SK-N-SH treated with all-trans-retinoic acid at 6 μM for 48 hours (cell line): ENCODE results near the gene USP49.
A peak's percentile ranks its signal among the peaks of the same experiment; 100 is the strongest.

Source experiments
- ATAC-seq: fragments of 200-7000 bp; cut with Tn5 transposase; 3 replicates; pipeline ENCODE4 v1.9.1; 2020; ENCODE audit warnings: mild to moderate bottlenecking, moderate library complexity
- ARNTL ChIP-seq: fragments of 450-650 bp; formaldehyde crosslinking; IDR thresholded peaks from 2 replicates; pipeline ENCODE4 v1.5.0; 2020; ENCODE audit warnings: low read depth, mild to moderate bottlenecking, moderate library complexity, borderline replicate concordance
- BACH2 ChIP-seq: fragments of 250-450 bp; sonication (Bioruptor Pico); IDR thresholded peaks from 2 replicates; pipeline ENCODE4 v1.9.0; 2021; ENCODE audit warnings: mild to moderate bottlenecking, borderline replicate concordance
- CREB5 ChIP-seq: fragments of 250-450 bp; sonication (Bioruptor Pico); IDR thresholded peaks from 2 replicates; pipeline ENCODE4 v1.5.1; 2020; ENCODE audit warnings: low read depth, mild to moderate bottlenecking, moderate library complexity
- CSDC2 ChIP-seq: fragments of 250-450 bp; sonication (Bioruptor Pico); IDR thresholded peaks from 2 replicates; pipeline ENCODE4 v1.5.0; 2020; ENCODE audit warnings: mild to moderate bottlenecking, moderate library complexity
- ESRRG ChIP-seq: fragments of 250-450 bp; sonication (Bioruptor Pico); IDR thresholded peaks from 2 replicates; pipeline ENCODE4 v1.6.1; 2021; ENCODE audit warnings: mild to moderate bottlenecking
- GLIS3 ChIP-seq: fragments of 250-450 bp; sonication (Bioruptor Pico); IDR thresholded peaks from 2 replicates; pipeline ENCODE4 v1.5.0; 2020; ENCODE audit warnings: mild to moderate bottlenecking, moderate library complexity
- ISL1 ChIP-seq: fragments of 250-450 bp; sonication (Bioruptor Pico); IDR thresholded peaks from 2 replicates; pipeline ENCODE4 v2.1.2; 2022; ENCODE audit warnings: mild to moderate bottlenecking, moderate library complexity
- OSR1 ChIP-seq: fragments of 250-450 bp; sonication (Bioruptor Pico); IDR thresholded peaks from 2 replicates; pipeline ENCODE4 v1.8.0; 2022; ENCODE audit warnings: moderate library complexity, mild to moderate bottlenecking, inconsistent platforms
- PATZ1 ChIP-seq: fragments of 250-450 bp; sonication (Bioruptor Pico); IDR thresholded peaks from 2 replicates; pipeline ENCODE4 v1.8.0; 2020; ENCODE audit warnings: mild to moderate bottlenecking, moderate library complexity, borderline replicate concordance
- POU6F1 ChIP-seq: fragments of 250-450 bp; sonication (Bioruptor Pico); IDR thresholded peaks from 2 replicates; pipeline ENCODE4 v1.8.0; 2021; ENCODE audit warnings: low read depth, mild to moderate bottlenecking, moderate library complexity, borderline replicate concordance
- PPARA ChIP-seq: fragments of 250-450 bp; sonication (Bioruptor Pico); IDR thresholded peaks from 2 replicates; pipeline ENCODE4 v1.5.0; 2020; ENCODE audit warnings: mild to moderate bottlenecking, borderline replicate concordance
- RARB ChIP-seq: fragments of 250-450 bp; sonication (Bioruptor Pico); IDR thresholded peaks from 2 replicates; pipeline ENCODE4 v1.8.0; 2021; ENCODE audit warnings: mild to moderate bottlenecking, moderate library complexity
- SNAI2 ChIP-seq: fragments of 250-450 bp; sonication (Bioruptor Pico); IDR thresholded peaks from 2 replicates; pipeline ENCODE4 v1.5.0; 2020; ENCODE audit warnings: mild to moderate bottlenecking, moderate library complexity
- TCF4 ChIP-seq: fragments of 250-450 bp; sonication (Bioruptor Pico); IDR thresholded peaks from 2 replicates; pipeline ENCODE4 v1.8.0; 2021; ENCODE audit warnings: mild to moderate bottlenecking, moderate library complexity, borderline replicate concordance
- TSHZ2 ChIP-seq: fragments of 250-450 bp; sonication (Bioruptor Pico); IDR thresholded peaks from 2 replicates; pipeline ENCODE4 v1.5.0; 2020; ENCODE audit warnings: mild to moderate bottlenecking, moderate library complexity
- ZC3H10 ChIP-seq: fragments of 250-450 bp; sonication (Bioruptor Pico); IDR thresholded peaks from 2 replicates; pipeline ENCODE4 v1.5.1; 2021; ENCODE audit warnings: mild to moderate bottlenecking, moderate library complexity
- ZFP3 ChIP-seq: fragments of 250-450 bp; sonication (Bioruptor Pico); IDR thresholded peaks from 2 replicates; pipeline ENCODE4 v1.5.0; 2020; ENCODE audit warnings: mild to moderate bottlenecking, moderate library complexity
- ZFP30 ChIP-seq: fragments of 450-650 bp; formaldehyde crosslinking; IDR thresholded peaks from 2 replicates; pipeline ENCODE4 v1.5.0; 2022; ENCODE audit warnings: mild to moderate bottlenecking, moderate library complexity
- ZNF565 ChIP-seq: fragments of 450-650 bp; formaldehyde crosslinking; conservative IDR thresholded peaks from 2 replicates; pipeline ENCODE4 v1.5.0; 2020; ENCODE audit warnings: low read depth, mild to moderate bottlenecking, moderate library complexity
- ZNF70 ChIP-seq: fragments of 450-650 bp; formaldehyde crosslinking; IDR thresholded peaks from 2 replicates; pipeline ENCODE4 v1.5.0; 2020; ENCODE audit warnings: mild to moderate bottlenecking, moderate library complexity
- ZNF8 ChIP-seq: fragments of 450-650 bp; formaldehyde crosslinking; IDR thresholded peaks from 2 replicates; pipeline ENCODE4 v1.5.0; 2020; ENCODE audit warnings: mild to moderate bottlenecking, moderate library complexity

USP49 gene

GRCh38 chr6:41931792-41932191, 36.6 kb upstream of the USP49 start:
- ATAC-seq = no peak
- TF ChIP-seq ZNF565 (CRISPR knock-in tag) = no peak
- TF ChIP-seq ESRRG (CRISPR knock-in tag) = no peak
- no peak for TF ChIP-seq OSR1 (CRISPR knock-in tag)
- TF ChIP-seq ISL1 (CRISPR knock-in tag) = no peak
- TF ChIP-seq CSDC2 (CRISPR knock-in tag) = no peak

GRCh38 chr6:41929924-41930323, 34.7 kb upstream of the USP49 start:
- TF ChIP-seq ZFP3 (CRISPR knock-in tag) (no peak), TCF4 (CRISPR knock-in tag) (no peak), BACH2 (no peak), ISL1 (CRISPR knock-in tag) (no peak), CSDC2 (CRISPR knock-in tag) (no peak), ZC3H10 (CRISPR knock-in tag) (no peak), RARB (CRISPR knock-in tag) (no peak), ESRRG (CRISPR knock-in tag) (no peak), POU6F1 (CRISPR knock-in tag) (no peak), ZNF565 (CRISPR knock-in tag) (no peak)
- ATAC-seq = no peak

- TF ChIP-seq SNAI2 (CRISPR knock-in tag) (no peak), ZNF70 (no peak)
- no peak for ATAC-seq
Observed at GRCh38 chr6:41927253-41927652, 32.1 kb upstream of the USP49 start.

GRCh38 chr6:41922154-41922553, 27.0 kb upstream of the USP49 start:
- TF ChIP-seq ZFP30 (CRISPR knock-in tag) (no peak), OSR1 (CRISPR knock-in tag) (no peak), POU6F1 (CRISPR knock-in tag) (no peak)
- TF ChIP-seq, all 23 proteins: peak for 0
- no peak for ATAC-seq

- TF ChIP-seq RARB (CRISPR knock-in tag) = no peak
- no peak for TF ChIP-seq ZNF565 (CRISPR knock-in tag)
- TF ChIP-seq GLIS3 (CRISPR knock-in tag) = no peak
- peak; percentile 14 for ATAC-seq
Observed at GRCh38 chr6:41921712-41921998, 26.5 kb upstream of the USP49 start.

- TF ChIP-seq SNAI2 (CRISPR knock-in tag) (no peak), ZC3H10 (CRISPR knock-in tag) (no peak)
- TF ChIP-seq, all 23 proteins: peak for 0
- peak; percentile 86 for ATAC-seq
Observed at GRCh38 chr6:41920921-41921711, 25.9 kb upstream of the USP49 start, which contains the start of the genes BYSL and MED20. BYSL (plus strand) TSS chr6:41921499; CDS start chr6:41921563, 64 bp downstream. MED20 (minus strand) TSS chr6:41921139; CDS start chr6:41921018, 121 bp downstream.

- peak; percentile 70 for ATAC-seq
- TF ChIP-seq RARB (CRISPR knock-in tag) = no peak
- no peak for TF ChIP-seq GLIS3 (CRISPR knock-in tag)
- TF ChIP-seq ISL1 (CRISPR knock-in tag) = no peak
- TF ChIP-seq PPARA = no peak
- no peak for TF ChIP-seq PATZ1 (CRISPR knock-in tag)
- TF ChIP-seq ESRRG (CRISPR knock-in tag) = no peak
- no peak for TF ChIP-seq BACH2
- no peak for TF ChIP-seq CREB5 (CRISPR knock-in tag)
- TF ChIP-seq ZNF8 = no peak
- TF ChIP-seq ZNF70 = no peak
- TF ChIP-seq TSHZ2 (CRISPR knock-in tag) = no peak
- no peak for TF ChIP-seq ARNTL
- TF ChIP-seq OSR1 (CRISPR knock-in tag) = no peak
Observed at GRCh38 chr6:41917528-41917927, 22.4 kb upstream of the USP49 start.
